Measurements from ENCODE around the gene KPNB1. TPM values are rescaled to one million over a fixed set of nuclear protein-coding genes. Genes with fewer than 3 reads are reported as not detected.

The KPNB1 gene
- total RNA-seq, 1 donor from 2014 or later = 491 TPM

GRCh38 chr17:47726796-47727703 lies 77.3 kb downstream of the KPNB1 start:
- no peak for FAIRE-seq
- no peak overlapping the region for H3K27ac Mint-ChIP-seq (ENCODE audit: unreplicated experiment)
- Histone ChIP-seq H3K27me3 (ENCODE audit: insufficient read depth, low read length) (peaks cover 75% of the 10 kb centered on the region), H3K4me2 (ENCODE audit: low read length) (no peak overlapping the region), H3K36me3 (ENCODE audit: insufficient read depth, low read length) (no peaks in the 10 kb centered on the region), H2AFZ (ENCODE audit: low read depth, low read length) (no peak overlapping the region), H3K27ac (ENCODE audit: low read depth, low read length) (no peak overlapping the region), H3K4me3 (ENCODE audit: insufficient read depth, low read depth, low read length) (no peak overlapping the region), H4K20me1 (ENCODE audit: insufficient read depth, low read length) (peaks cover 16% of the 10 kb centered on the region), H3K4me1 (ENCODE audit: insufficient read depth, low read length) (no peaks in the 10 kb centered on the region), H3K79me2 (ENCODE audit: insufficient read depth, low read length) (no peaks in the 10 kb centered on the region), H3K9ac (ENCODE audit: low read length) (no peak overlapping the region), H3K9me3 (ENCODE audit: insufficient read depth, low read depth, low read length) (no peaks in the 10 kb centered on the region)
- H3K36me3 Mint-ChIP-seq (ENCODE audit: low read depth, unreplicated experiment) = no peaks in the 10 kb centered on the region
- H3K9me3 Mint-ChIP-seq (ENCODE audit: unreplicated experiment) = no peaks in the 10 kb centered on the region
- TF ChIP-seq, protein P1, sequence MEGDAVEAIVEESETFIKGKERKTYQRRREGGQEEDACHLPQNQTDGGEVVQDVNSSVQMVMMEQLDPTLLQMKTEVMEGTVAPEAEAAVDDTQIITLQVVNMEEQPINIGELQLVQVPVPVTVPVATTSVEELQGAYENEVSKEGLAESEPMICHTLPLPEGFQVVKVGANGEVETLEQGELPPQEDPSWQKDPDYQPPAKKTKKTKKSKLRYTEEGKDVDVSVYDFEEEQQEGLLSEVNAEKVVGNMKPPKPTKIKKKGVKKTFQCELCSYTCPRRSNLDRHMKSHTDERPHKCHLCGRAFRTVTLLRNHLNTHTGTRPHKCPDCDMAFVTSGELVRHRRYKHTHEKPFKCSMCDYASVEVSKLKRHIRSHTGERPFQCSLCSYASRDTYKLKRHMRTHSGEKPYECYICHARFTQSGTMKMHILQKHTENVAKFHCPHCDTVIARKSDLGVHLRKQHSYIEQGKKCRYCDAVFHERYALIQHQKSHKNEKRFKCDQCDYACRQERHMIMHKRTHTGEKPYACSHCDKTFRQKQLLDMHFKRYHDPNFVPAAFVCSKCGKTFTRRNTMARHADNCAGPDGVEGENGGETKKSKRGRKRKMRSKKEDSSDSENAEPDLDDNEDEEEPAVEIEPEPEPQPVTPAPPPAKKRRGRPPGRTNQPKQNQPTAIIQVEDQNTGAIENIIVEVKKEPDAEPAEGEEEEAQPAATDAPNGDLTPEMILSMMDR (IDR thresholded peaks at IDR 0.05; ENCODE audit: insufficient read depth, low read depth, low read length) = no peak
- TF ChIP-seq EZH2 (IDR thresholded peaks at IDR 0.05; ENCODE audit: insufficient read depth, low read length) = no peak
- no peak for DNase-seq (ENCODE audit: low read depth)
- H3K27me3 Mint-ChIP-seq (ENCODE audit: low read depth, unreplicated experiment) = peaks cover 80% of the 10 kb centered on the region
- peak overlapping the region; percentile 23 for H3K4me3 Mint-ChIP-seq (ENCODE audit: unreplicated experiment)
- H3K4me1 Mint-ChIP-seq (ENCODE audit: low read depth, unreplicated experiment) = peaks cover 7% of the 10 kb centered on the region

GRCh38 chr17:47727704-47728036 lies 78.0 kb downstream of the KPNB1 start:
- Histone ChIP-seq H3K4me1 (ENCODE audit: insufficient read depth, low read length) (no peaks in the 10 kb centered on the region), H3K4me3 (ENCODE audit: insufficient read depth, low read depth, low read length) (no peak overlapping the region), H2AFZ (ENCODE audit: low read depth, low read length) (no peak overlapping the region), H3K36me3 (ENCODE audit: insufficient read depth, low read length) (no peaks in the 10 kb centered on the region), H4K20me1 (ENCODE audit: insufficient read depth, low read length) (peaks cover 17% of the 10 kb centered on the region), H3K27ac (ENCODE audit: low read depth, low read length) (no peak overlapping the region), H3K9me3 (ENCODE audit: insufficient read depth, low read depth, low read length) (no peaks in the 10 kb centered on the region), H3K9ac (ENCODE audit: low read length) (no peak overlapping the region), H3K27me3 (ENCODE audit: insufficient read depth, low read length) (peaks cover 75% of the 10 kb centered on the region), H3K4me2 (ENCODE audit: low read length) (no peak overlapping the region), H3K79me2 (ENCODE audit: insufficient read depth, low read length) (no peaks in the 10 kb centered on the region)
- Mint-ChIP-seq H3K9me3 (ENCODE audit: unreplicated experiment) (no peaks in the 10 kb centered on the region), H3K4me1 (ENCODE audit: low read depth, unreplicated experiment) (peaks cover 7% of the 10 kb centered on the region), H3K27ac (ENCODE audit: unreplicated experiment) (no peak overlapping the region), H3K4me3 (ENCODE audit: unreplicated experiment) (no peak overlapping the region), H3K27me3 (ENCODE audit: low read depth, unreplicated experiment) (peaks cover 80% of the 10 kb centered on the region), H3K36me3 (ENCODE audit: low read depth, unreplicated experiment) (no peaks in the 10 kb centered on the region)
- DNase-seq (ENCODE audit: low read depth) = no peak
- no peak for TF ChIP-seq EZH2 (IDR thresholded peaks at IDR 0.05; ENCODE audit: insufficient read depth, low read length)
- no peak for FAIRE-seq

DNA sequence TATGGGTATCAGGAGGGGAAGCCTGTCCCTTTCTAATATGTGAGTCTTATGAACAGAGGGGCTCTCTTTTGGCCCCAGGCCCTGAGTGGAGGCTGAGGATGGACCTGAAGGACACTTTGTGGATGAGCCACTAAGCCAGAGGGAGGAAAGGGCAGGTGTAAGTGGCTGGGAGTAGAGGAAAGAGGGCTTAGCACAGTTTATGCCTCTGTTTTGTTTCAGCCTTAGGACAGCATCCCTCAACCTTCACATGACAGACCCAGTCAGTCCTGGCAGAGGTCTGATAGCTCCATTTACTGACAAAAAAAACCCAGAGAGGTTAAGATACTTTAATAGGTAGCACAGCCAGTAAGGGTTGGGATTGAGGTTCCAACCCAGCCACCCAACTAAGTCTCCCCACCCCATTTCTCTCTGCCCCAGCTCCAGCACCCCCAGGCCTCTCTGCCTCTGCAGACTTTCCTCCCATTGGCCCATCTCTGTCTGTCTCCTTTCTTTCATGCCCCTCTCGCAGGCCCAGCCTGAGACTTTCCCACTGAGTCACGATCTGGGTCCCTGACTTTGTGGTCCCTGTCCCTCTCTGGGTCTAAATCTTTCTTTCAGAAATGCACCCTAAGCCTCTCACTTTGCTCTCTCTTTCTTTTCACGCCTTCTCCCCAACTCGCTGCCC lies 78.6 kb downstream of the KPNB1 start:
- Mint-ChIP-seq H3K4me1 (ENCODE audit: low read depth, unreplicated experiment) (peaks cover 7% of the 10 kb centered on the region), H3K27ac (ENCODE audit: unreplicated experiment) (no peak overlapping the region), H3K36me3 (ENCODE audit: low read depth, unreplicated experiment) (no peaks in the 10 kb centered on the region), H3K4me3 (ENCODE audit: unreplicated experiment) (no peak overlapping the region), H3K9me3 (ENCODE audit: unreplicated experiment) (no peaks in the 10 kb centered on the region), H3K27me3 (ENCODE audit: low read depth, unreplicated experiment) (peaks cover 81% of the 10 kb centered on the region)
- TF ChIP-seq, protein P1 (IDR thresholded peaks at IDR 0.05; ENCODE audit: insufficient read depth, low read depth, low read length) = no peak
- H3K4me1 ChIP-seq (ENCODE audit: insufficient read depth, low read length) = no peaks in the 10 kb centered on the region
- no peaks in the 10 kb centered on the region for H3K79me2 ChIP-seq (ENCODE audit: insufficient read depth, low read length)
- no peak overlapping the region for H3K4me3 ChIP-seq (ENCODE audit: insufficient read depth, low read depth, low read length)
- H3K36me3 ChIP-seq (ENCODE audit: insufficient read depth, low read length) = no peaks in the 10 kb centered on the region
- peaks cover 75% of the 10 kb centered on the region for H3K27me3 ChIP-seq (ENCODE audit: insufficient read depth, low read length)
- FAIRE-seq (no peak), DNase-seq (ENCODE audit: low read depth) (no peak)
- H2AFZ ChIP-seq (ENCODE audit: low read depth, low read length) = no peak overlapping the region
- H3K9ac ChIP-seq (ENCODE audit: low read length) = no peak overlapping the region
- no peaks in the 10 kb centered on the region for H3K9me3 ChIP-seq (ENCODE audit: insufficient read depth, low read depth, low read length)
- H3K27ac ChIP-seq (ENCODE audit: low read depth, low read length) = no peak overlapping the region
- H4K20me1 ChIP-seq (ENCODE audit: insufficient read depth, low read length) = peaks cover 17% of the 10 kb centered on the region
- no peak overlapping the region for H3K4me2 ChIP-seq (ENCODE audit: low read length)
